ENCODE measurements around the gene KIAA0825. TPM values are rescaled to one million over a fixed set of nuclear protein-coding genes. Genes with fewer than 3 reads are reported as not detected.
"Not testable (repeated sequence)": the region's sequence is repeated elsewhere in the genome, so short reads cannot be mapped to it uniquely, and the experiment has no call there.

Gene KIAA0825
- polyA plus RNA-seq, 3 donors, result 0.56 to 1.3 (median 0.89) TPM

- H3K27me3 Mint-ChIP-seq (ENCODE audit: low read depth in 3 of 3); H3K4me2 ChIP-seq (replicated peaks; ENCODE audit: extremely low read depth, low read length, poor library complexity, severe bottlenecking); H3K27me3 ChIP-seq (ENCODE audit: control insufficient read depth in 2 of 2, insufficient read depth in 2 of 2, low read length in 2 of 2); H3K9me3 Mint-ChIP-seq; H3K4me1 ChIP-seq (ENCODE audit: control insufficient read depth in 1 of 2, insufficient read depth in 2 of 2, low read length in 2 of 2); H3K36me3 Mint-ChIP-seq; H3K4me3 Mint-ChIP-seq; H2AFZ ChIP-seq (ENCODE audit: insufficient read depth, low read depth, low read length, poor library complexity, severe bottlenecking); H3K36me3 ChIP-seq (replicated peaks in 1 of 2; ENCODE audit: control insufficient read depth in 1 of 2, insufficient read depth in 2 of 2, low read length in 2 of 2); H3K9me3 ChIP-seq (replicated peaks in 1 of 2; ENCODE audit: control insufficient read depth in 1 of 2, insufficient read depth in 1 of 2, low read length in 2 of 2); H3K79me2 ChIP-seq (ENCODE audit: insufficient read depth, low read length); H3K27ac Mint-ChIP-seq; intact Hi-C loops (cut with micrococcal nuclease); H4K20me1 ChIP-seq (ENCODE audit: insufficient read depth, low read length); H3K9ac ChIP-seq (ENCODE audit: insufficient read depth, low read length, poor library complexity, severe bottlenecking); H3K4me3 ChIP-seq (replicated peaks in 1 of 3; ENCODE audit: low read depth in 2 of 3, low read length in 3 of 3); H3K27ac ChIP-seq (ENCODE audit: low read depth in 1 of 2, low read length in 2 of 2); DNase-seq; H3K4me1 Mint-ChIP-seq: not testable (repeated sequence)
- WGBS (ENCODE audit: insufficient coverage), result 91% methylated on average over 4 of the region's 6 CpGs
Measured at GRCh38 chr5:94170158-94170557, 448.2 kb downstream of the KIAA0825 start.

- Histone ChIP-seq H3K4me3 (replicated peaks in 1 of 3; ENCODE audit: low read depth in 2 of 3, low read length in 3 of 3) (no peak overlapping the region), H3K4me2 (replicated peaks; ENCODE audit: extremely low read depth, low read length, poor library complexity, severe bottlenecking) (no peak overlapping the region), H3K27me3 (ENCODE audit: control insufficient read depth in 2 of 2, insufficient read depth in 2 of 2, low read length in 2 of 2) (no peaks in the 10 kb centered on the region), H4K20me1 (ENCODE audit: insufficient read depth, low read length) (no peaks in the 10 kb centered on the region), H3K36me3 (replicated peaks in 1 of 2; ENCODE audit: control insufficient read depth in 1 of 2, insufficient read depth in 2 of 2, low read length in 2 of 2) (no peaks in the 10 kb centered on the region), H3K27ac (ENCODE audit: low read depth in 1 of 2, low read length in 2 of 2) (no peak overlapping the region), H3K4me1 (ENCODE audit: control insufficient read depth in 1 of 2, insufficient read depth in 2 of 2, low read length in 2 of 2) (no peaks in the 10 kb centered on the region), H2AFZ (ENCODE audit: insufficient read depth, low read depth, low read length, poor library complexity, severe bottlenecking) (no peak overlapping the region), H3K9me3 (replicated peaks in 1 of 2; ENCODE audit: control insufficient read depth in 1 of 2, insufficient read depth in 1 of 2, low read length in 2 of 2) (no peaks in the 10 kb centered on the region), H3K9ac (ENCODE audit: insufficient read depth, low read length, poor library complexity, severe bottlenecking) (no peak overlapping the region), H3K79me2 (ENCODE audit: insufficient read depth, low read length) (no peaks in the 10 kb centered on the region)
- peaks cover 0 to 2% (median 0%) of the 10 kb centered on the region in 3 donors for H3K27me3 Mint-ChIP-seq (ENCODE audit: low read depth in 3 of 3)
- no peak overlapping the region for H3K27ac Mint-ChIP-seq
- H3K4me3 Mint-ChIP-seq, result no peak overlapping the region
- peaks cover 0 to 12% (median 2%) of the 10 kb centered on the region in 7 donors for H3K9me3 Mint-ChIP-seq
- WGBS (ENCODE audit: insufficient coverage), result no CpG with 5 or more reads among the region's 2 CpGs
- TF ChIP-seq CTCF (IDR thresholded peaks at IDR 0.05), result no peak
- no peak for DNase-seq
- intact Hi-C loops (cut with micrococcal nuclease), result no loop called here
- no peaks in the 10 kb centered on the region for H3K36me3 Mint-ChIP-seq
- no peaks in the 10 kb centered on the region for H3K4me1 Mint-ChIP-seq
Measured at GRCh38 chr5:94168151-94168550, 450.3 kb downstream of the KIAA0825 start.

All from CD14-positive monocyte (primary cell).